GM06990 (cell line): ENCODE results near the gene ESYT2.

Source experiments
- DNase-seq: peaks from one replicate; pipeline ENCODE4 v3.0.0-alpha.2; 2011; ENCODE audit not compliant: insufficient read length; ENCODE audit errors: extremely low read depth
- H3K27me3 ChIP-seq: replicated peaks from 2 replicates; pipeline ENCODE4 v1.6.0; 2011; ENCODE audit warnings: low read length; ENCODE audit not compliant: control insufficient read depth, insufficient read depth
- H3K36me3 ChIP-seq: 2 replicates; pipeline ENCODE4 v1.5.1; 2011; ENCODE audit warnings: low read length; ENCODE audit not compliant: control insufficient read depth, insufficient read depth
- H3K4me3 ChIP-seq: replicated peaks from 2 replicates; pipeline ENCODE4 v1.5.1; 2011; ENCODE audit warnings: low read depth, mild to moderate bottlenecking, control low read depth, low read length
- CTCF ChIP-seq: IDR thresholded peaks from 2 replicates; pipeline ENCODE4 v1.5.1; 2011; ENCODE audit warnings: low read length, control low read depth, mild to moderate bottlenecking, inconsistent platforms; ENCODE audit not compliant: insufficient read depth, poor library complexity, severe bottlenecking

ESYT2 gene

GRCh38 chr7:158812684-158813083, 16.6 kb downstream of the ESYT2 start:
- Histone ChIP-seq H3K36me3 (no peaks in the 10 kb centered on the region), H3K4me3 (no peak overlapping the region), H3K27me3 (no peaks in the 10 kb centered on the region)
- DNase-seq: no peak
- no peak for TF ChIP-seq CTCF

GRCh38 chr7:158811894-158812293, 17.4 kb downstream of the ESYT2 start:
- Histone ChIP-seq H3K36me3 (no peaks in the 10 kb centered on the region), H3K4me3 (no peak overlapping the region), H3K27me3 (no peaks in the 10 kb centered on the region)
- TF ChIP-seq CTCF: no peak
- DNase-seq: no peak

GRCh38 chr7:158811461-158811860, 17.8 kb downstream of the ESYT2 start:
- H3K4me3 ChIP-seq: no peak overlapping the region
- DNase-seq: no peak
- TF ChIP-seq CTCF: no peak
- no peaks in the 10 kb centered on the region for H3K27me3 ChIP-seq
- H3K36me3 ChIP-seq: no peaks in the 10 kb centered on the region

GRCh38 chr7:158810846-158811245, 18.5 kb downstream of the ESYT2 start:
- Histone ChIP-seq H3K27me3 (no peaks in the 10 kb centered on the region), H3K4me3 (no peak overlapping the region), H3K36me3 (no peaks in the 10 kb centered on the region)
- DNase-seq: no peak
- no peak for TF ChIP-seq CTCF

GRCh38 chr7:158809596-158809995, 19.7 kb downstream of the ESYT2 start:
- DNase-seq: no peak
- H3K36me3 ChIP-seq: peaks cover 3% of the 10 kb centered on the region; the same call in 1 of the 2 replicates
- TF ChIP-seq CTCF: no peak
- H3K4me3 ChIP-seq: no peak overlapping the region
- no peaks in the 10 kb centered on the region for H3K27me3 ChIP-seq

GRCh38 chr7:158808126-158808525, 21.2 kb downstream of the ESYT2 start:
- no peak for TF ChIP-seq CTCF
- H3K4me3 ChIP-seq: no peak overlapping the region
- H3K36me3 ChIP-seq: peaks cover 5% of the 10 kb centered on the region
- DNase-seq: no peak
- H3K27me3 ChIP-seq: no peaks in the 10 kb centered on the region
